NB4 (cell line): Measurements from ENCODE around the gene RCBTB2.
A peak's percentile ranks its signal among the peaks of the same experiment; 100 is the strongest.

Source experiments
- DNase-seq: peaks from one replicate; pipeline ENCODE4 v3.0.0; 2010; ENCODE audit warnings: low read depth
- H3K4me3 ChIP-seq: one replicate; pipeline ENCODE4 v1.5.1; 2011; ENCODE audit warnings: mild to moderate bottlenecking, low read depth, low read length, moderate library complexity
- MYC ChIP-seq: IDR thresholded peaks from 2 replicates; pipeline ENCODE4 v1.6.1; 2011; ENCODE audit warnings: low read depth, low read length
- POLR2A ChIP-seq: IDR thresholded peaks from 2 replicates; pipeline ENCODE4 v1.6.1; 2011; ENCODE audit warnings: mild to moderate bottlenecking; ENCODE audit not compliant: insufficient read length; ENCODE audit errors: extremely low read depth
- TF ChIP-seq, protein P1 (sequence below): IDR thresholded peaks from one replicate; pipeline ENCODE4 v1.5.1; 2012; ENCODE audit warnings: low read depth, low read length
- TF ChIP-seq, protein P2 (sequence below): IDR thresholded peaks from 2 replicates; pipeline ENCODE4 v1.6.1; 2011; ENCODE audit warnings: low read depth, low read length

The RCBTB2 gene

DNA sequence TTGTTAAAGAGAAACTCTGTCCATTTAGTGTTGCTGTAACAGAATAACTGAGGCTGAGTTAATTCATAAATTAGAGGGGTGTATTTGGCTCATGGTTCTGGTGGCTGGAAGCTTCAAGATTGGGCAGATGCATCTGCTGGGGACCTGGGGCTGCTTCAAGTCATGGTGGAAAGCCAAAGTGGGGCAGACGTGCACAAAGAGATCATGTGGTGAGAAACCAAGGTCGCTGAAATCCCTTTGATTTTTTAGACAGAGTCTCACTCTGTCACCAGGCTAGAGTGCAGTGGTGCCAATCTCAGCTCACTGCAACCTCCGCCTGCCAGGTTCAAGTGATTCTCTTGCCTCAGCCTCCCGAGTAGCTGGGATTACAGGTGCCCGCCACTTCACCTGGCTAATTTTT, 46.0 kb downstream of the RCBTB2 start:
- H3K4me3 ChIP-seq = no peak overlapping the region
- TF ChIP-seq MYC (no peak), POLR2A (no peak)
- TF ChIP-seq, protein P1, sequence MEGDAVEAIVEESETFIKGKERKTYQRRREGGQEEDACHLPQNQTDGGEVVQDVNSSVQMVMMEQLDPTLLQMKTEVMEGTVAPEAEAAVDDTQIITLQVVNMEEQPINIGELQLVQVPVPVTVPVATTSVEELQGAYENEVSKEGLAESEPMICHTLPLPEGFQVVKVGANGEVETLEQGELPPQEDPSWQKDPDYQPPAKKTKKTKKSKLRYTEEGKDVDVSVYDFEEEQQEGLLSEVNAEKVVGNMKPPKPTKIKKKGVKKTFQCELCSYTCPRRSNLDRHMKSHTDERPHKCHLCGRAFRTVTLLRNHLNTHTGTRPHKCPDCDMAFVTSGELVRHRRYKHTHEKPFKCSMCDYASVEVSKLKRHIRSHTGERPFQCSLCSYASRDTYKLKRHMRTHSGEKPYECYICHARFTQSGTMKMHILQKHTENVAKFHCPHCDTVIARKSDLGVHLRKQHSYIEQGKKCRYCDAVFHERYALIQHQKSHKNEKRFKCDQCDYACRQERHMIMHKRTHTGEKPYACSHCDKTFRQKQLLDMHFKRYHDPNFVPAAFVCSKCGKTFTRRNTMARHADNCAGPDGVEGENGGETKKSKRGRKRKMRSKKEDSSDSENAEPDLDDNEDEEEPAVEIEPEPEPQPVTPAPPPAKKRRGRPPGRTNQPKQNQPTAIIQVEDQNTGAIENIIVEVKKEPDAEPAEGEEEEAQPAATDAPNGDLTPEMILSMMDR = no peak
- TF ChIP-seq, protein P2, sequence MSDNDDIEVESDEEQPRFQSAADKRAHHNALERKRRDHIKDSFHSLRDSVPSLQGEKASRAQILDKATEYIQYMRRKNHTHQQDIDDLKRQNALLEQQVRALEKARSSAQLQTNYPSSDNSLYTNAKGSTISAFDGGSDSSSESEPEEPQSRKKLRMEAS = no peak
- no peak for DNase-seq

DNA sequence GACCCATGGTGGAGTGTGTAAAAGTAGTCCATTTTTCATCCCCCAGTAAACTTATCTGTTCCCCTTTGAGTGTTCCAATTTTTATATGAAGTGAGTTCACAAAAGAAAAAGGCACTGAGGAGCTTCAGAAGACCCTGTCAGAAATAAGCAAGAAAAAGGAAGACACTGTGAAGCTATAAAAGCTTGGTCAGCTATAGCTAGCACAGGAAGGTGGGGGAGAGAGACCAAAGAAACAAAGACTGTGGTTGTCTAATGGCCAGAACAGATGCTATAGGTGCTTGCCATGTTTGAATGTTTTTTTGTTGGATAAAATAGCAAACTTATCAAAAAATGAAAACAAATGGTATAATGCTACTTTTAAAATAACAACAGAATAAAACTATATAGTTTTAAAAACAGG, 46.5 kb downstream of the RCBTB2 start:
- H3K4me3 ChIP-seq = no peak overlapping the region
- TF ChIP-seq, protein P2 = no peak
- TF ChIP-seq MYC = 0 out of 2 replicates have a peak, but pooled peaks have one; percentile 20
- TF ChIP-seq, protein P1 = no peak
- TF ChIP-seq POLR2A = no peak
- peak; percentile 42 for DNase-seq

DNA sequence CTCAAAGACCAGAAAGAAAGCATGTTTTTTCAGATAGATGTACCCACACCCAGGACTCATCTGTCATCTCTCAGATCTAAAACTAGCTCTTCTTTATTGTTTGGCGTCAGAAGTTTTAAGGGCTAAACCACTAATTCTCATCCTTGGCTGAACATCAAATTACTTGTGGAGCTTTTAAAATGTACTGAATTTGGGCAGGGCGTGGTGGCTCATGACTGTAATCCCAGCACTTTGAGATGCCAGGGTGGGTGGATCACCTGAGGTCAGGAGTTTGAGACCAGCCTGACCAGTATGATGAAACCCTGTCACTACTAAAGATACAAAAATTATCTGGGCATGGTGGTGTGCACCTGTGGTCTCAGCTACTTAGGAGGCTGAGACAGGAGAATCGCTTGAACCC, 47.4 kb downstream of the RCBTB2 start:
- no peak overlapping the region for H3K4me3 ChIP-seq
- DNase-seq = no peak
- no peak for TF ChIP-seq MYC
- TF ChIP-seq, protein P2 = no peak
- TF ChIP-seq, protein P1 = no peak
- no peak for TF ChIP-seq POLR2A

DNA sequence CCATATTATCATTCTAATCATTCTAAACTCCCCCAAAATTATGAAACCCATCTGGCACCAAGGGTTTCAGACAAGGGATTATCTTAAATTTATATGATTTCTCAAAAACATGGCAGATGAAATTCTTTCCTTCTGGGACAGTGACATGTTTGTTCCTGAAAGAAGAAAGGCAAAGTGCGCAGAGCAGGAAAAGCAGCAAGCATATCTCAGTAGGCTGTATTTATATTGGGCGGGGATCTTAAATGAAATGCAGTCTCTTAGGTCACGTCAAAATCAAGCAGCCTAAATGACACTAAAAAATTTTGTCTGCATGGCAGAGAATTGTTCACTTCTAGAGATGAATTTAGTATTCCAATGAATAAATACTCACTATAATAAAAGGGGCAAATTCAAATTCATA, 49.3 kb downstream of the RCBTB2 start:
- no peak for DNase-seq
- no peak overlapping the region for H3K4me3 ChIP-seq

DNA sequence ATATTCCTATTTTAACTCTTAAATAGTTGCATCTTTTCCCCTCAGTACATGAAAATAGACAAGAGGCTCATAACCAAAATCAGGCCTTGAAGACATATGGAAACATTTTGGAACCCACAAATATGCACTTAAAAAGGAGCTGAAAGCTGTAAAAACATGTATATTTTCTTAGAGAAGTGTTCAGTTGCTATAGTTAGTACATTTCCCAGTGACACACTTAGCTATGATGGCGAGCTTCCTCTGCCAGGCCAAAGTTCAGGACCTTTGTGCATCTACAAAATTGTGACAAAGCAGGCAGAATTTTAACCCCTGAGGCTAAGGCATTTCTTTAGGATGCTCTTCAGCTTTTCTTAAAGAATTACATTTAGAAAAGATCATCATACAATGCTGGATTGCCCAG, 54.5 kb downstream of the RCBTB2 start:
- DNase-seq = no peak
- no peak overlapping the region for H3K4me3 ChIP-seq
- no peak for TF ChIP-seq POLR2A
- TF ChIP-seq, protein P1 = no peak
- TF ChIP-seq MYC = no peak
- TF ChIP-seq, protein P2 = no peak

More for the DNA sequence above, 49.3 kb downstream of the RCBTB2 start:
- no peak for TF ChIP-seq POLR2A
- TF ChIP-seq, protein P2 = no peak
- TF ChIP-seq, protein P1 = no peak
- TF ChIP-seq MYC = no peak

DNA sequence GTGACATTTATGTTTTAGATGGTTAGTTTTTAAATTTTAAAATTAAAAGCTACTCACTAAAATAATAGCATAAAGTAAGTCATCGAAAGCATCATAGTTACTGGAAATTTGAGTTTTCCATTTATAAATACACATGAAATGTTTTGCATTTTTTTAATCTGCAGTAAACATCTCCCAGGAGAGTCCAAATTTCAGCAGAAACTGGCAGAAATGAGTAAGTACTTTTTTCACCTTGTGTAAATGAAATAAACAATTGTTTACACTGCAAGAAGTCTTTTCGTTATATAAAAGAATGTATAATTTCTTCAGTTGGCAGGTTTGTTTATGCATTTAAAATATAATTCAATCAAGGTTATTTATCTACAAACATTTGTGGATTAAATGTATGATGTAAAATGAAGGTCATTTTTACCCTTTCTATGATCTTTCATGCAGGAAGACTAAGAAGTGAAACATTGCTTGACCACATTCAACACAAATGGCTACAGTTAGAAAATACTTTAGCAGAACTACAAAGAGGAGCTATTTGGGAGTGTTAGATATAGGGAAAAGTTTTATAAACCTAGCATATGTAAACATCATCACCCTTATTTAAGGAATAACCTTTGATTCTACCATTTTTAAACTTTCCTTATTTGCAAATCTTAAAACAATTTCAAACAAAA, 55.6 kb downstream of the RCBTB2 start:
- no peak overlapping the region for H3K4me3 ChIP-seq
- TF ChIP-seq, protein P1 = no peak
- TF ChIP-seq, protein P2 = no peak
- TF ChIP-seq MYC = no peak
- no peak for TF ChIP-seq POLR2A
- no peak for DNase-seq
